Hematopoietic multipotent progenitor cell treated with erythropoietin and hydrocortisone succinate and interleukin-3 and kit ligand, for 4 days (in vitro differentiated cells): ENCODE results near the gene VIT.

Experiments
- DNase-seq: peaks from one replicate; pipeline ENCODE4 v3.0.0-alpha.2; 2015

VIT gene

DNA sequence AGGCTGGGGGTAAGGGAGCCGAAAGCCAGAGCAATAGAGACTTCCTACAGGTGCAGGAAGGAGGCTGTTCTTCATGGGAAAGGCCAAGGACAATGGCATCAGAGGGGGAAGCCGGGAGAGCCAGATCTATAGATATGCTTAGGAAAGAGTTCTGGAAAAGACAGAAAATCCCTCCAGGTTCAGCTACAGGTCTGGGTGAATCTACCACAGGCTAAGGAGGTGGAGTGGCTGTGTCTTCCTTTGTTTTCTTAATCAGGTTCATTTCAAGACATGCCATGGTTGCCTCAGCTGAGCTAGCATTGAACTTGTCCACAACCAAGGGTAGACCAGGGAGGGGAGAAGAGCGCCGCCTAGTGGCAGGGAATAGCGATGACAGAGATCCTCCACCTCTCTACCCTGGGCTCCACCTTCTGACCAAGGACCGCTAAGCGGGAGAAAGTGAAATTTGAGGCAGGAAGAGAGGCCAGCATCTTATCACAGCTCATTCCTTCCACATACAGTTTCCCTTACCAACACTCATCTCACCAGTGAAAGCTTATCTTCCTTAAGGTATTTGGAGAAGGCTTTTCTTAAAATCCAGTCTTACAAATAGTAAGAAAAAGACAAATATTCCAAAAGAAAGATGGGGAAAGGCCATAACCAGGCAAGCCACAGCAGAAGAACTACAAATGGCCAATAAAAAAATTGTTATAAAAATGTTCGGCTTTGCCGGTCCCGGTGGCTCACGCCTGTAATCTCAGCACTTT, 74.2 kb downstream of the VIT start:
- peak; percentile 70 for DNase-seq

DNA sequence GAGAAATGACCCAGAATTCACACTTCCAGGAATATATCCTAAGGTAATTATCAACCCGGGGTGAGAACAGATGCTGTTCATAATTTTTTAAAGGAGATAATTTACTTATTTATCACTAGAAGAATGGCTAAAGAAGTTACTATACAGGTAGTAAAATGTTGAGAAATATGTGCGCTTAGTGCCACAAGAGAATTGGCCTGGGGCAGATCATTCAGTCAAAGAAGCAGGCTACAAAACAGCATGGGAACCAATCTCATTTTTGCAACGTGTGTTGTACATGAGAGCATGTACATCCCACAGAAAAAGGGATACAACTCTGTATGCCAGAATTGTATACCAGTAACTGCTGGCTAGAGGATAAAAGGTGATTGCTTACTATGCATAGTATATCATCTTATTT, 75.2 kb downstream of the VIT start:
- DNase-seq, result no peak

DNA sequence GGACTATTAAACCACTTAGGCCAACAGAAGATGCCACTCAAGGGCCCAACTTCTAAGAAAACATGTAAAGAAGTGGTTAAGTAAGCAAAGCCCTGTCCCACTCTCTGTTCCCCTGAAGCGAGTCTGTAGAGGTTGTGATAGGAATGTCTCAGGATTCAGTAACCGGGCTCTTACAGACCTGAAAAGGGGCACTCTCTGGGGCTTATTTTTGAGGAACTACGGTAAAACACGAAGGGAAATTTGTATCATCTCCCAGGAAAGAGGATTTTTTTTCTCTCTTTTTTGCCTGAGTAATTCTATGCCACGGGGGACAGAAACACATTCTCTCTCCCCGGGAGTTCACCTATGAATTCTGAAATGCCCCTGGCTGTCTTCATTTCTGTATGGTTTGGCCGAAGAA, 77.4 kb downstream of the VIT start:
- no peak for DNase-seq

DNA sequence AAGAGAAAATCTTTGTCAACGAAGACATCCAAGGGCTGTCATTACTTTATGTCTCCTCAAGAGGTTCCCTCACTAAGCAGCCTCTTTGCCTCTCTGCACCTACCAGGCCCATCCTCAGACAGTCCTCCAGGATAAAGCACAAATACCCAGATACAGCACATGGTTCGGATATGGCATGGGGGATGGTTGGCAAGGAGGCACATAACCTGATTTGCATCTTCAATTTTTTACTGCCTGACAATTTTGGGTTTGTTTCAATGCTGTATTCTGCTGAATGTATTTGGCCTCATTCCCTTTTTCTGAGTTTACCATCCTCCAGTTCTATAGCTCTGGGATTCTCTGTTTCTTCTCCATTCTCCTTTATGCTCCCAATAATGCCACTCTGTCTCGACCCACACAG, 78.8 kb downstream of the VIT start:
- no peak for DNase-seq

DNA sequence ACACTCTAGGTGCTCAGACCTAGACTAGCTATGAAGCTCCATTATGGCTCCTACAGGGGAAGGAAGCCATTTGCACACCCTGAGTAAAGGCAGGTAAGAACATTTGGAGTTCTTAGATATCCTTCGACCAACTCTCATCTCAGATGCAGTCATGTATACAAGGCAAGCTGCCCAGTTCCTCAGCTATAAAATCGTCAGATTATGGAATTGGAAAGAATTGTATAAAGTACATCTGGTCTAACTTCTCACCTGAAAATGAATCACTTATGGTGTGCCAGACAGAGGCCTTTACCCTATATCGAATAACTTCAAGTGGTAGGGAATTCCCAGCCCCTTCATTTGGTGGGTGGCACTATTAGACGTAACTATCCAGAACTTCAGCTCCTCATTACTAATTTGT, 79.3 kb downstream of the VIT start:
- no peak for DNase-seq

DNA sequence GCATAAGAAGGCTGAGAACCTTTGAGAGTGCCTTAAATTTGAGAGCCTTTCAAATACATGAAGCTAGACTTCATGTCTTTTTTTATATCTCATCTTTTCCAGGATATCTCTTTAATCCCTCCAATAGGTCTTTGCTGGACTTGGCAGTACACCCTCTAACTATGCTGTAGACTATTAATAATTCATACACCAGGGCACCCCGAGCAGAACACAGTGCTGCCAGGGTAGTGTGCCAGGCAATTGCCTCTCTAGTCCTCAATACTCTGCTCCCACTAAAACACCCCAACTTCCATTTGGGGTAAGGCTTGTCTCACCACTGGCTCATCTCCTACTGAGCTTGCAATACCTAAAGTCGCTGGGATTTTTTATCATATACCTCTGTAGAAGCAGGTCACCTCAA, 80.8 kb downstream of the VIT start:
- no peak for DNase-seq

DNA sequence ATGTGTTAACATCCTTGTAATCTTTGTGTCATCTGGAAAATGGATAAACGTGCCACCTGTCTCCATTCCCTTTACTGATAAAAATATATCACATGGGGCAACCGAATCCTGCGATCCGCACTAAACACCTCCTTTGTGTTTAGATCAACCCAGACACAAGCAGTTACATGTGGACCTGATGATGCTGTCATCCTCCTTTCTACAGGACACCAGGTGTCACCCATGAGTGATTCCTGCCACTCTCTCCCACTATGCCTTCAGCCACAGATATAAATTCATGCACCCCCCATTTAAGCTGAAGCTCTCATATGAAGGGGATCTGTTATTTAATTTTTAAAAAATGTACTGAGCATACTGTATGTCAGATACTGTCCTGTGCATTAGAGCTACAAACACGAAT, 81.3 kb downstream of the VIT start:
- no peak for DNase-seq

DNA sequence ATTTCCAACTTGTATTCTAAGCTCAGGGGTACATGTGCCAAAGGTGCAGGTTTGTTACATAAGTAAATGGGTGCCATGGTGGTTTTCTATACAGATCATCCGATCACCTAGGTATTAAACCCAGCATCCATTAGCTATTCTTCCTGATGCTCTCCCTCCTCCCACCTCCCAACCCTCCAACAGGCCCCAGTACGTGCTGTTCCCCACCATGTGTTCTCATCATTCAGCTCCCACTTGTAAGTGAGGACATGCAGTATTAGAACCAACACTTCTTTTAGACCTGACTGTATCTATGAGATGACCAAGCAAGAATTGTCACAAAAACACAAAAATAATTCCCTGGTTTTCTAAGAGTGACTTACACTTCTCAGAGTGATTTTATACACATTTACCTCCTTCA, 83.0 kb downstream of the VIT start:
- no peak for DNase-seq

DNA sequence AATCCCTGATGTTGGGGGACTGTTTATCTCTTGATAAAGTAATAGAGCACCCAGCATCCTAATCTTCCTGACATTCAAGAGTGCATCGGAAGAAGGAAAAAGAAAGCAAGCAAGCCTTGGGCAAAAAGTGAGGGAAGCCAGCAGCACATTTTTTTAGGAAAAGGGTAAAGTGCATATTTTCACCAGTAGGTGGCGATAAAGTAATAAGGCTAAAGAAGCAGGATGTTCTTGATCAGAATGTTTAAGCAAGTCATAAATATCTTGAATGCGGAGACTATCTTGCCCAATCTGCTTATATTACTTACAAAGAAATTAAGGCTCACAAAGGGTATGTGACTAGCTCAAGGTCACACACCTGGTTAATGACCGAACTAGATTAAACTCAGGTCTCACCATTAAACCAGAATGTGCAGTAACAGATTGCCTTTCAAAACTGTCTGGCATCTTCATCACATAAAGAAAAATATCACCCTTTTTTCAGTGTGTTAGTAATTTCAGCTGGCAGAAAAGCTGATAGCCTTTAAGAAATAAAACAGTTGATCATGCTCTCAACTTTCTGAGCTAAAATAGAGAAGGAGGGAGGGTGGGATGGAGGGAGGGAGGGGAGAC, 83.8 kb downstream of the VIT start:
- DNase-seq, result peak; percentile 81

DNA sequence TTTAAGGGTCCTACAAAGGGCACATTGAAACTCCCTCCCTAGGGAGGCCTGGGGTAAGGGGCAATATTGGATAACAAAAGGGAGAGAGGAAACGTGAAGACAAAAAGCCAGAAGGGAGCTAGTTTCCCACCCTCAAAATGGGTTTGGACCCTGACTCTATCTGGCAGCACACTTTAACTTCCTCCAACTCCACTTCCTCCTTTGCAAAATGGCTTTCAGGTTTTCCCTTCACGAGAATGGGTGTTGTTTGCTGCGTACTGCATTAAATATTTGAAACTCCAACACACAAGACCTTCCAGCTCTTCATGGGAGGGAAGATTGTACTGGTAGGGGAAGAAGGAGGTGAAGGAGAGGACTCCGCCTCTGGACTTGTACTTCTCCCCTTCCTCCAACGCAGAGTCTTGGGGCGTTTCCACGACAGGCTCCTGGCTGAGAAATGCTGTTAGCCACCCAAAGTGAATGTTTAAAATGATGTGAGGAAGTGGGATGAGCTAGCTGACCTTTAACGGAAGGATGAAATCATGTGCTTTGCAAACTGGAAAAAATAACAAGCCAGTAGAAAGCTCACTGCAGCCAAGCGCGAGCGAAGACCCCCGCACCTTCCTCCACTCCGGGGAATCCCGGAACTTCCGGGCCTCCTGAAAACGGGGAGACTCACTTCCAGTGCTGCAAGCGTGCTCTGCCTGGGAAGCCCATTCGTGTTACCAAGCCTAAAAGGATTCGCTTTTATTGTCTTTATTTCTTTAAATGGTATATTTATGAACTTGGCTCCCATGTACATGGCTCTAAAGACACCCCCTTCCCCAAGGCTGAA, 85.6 kb downstream of the VIT start:
- no peak for DNase-seq

DNA sequence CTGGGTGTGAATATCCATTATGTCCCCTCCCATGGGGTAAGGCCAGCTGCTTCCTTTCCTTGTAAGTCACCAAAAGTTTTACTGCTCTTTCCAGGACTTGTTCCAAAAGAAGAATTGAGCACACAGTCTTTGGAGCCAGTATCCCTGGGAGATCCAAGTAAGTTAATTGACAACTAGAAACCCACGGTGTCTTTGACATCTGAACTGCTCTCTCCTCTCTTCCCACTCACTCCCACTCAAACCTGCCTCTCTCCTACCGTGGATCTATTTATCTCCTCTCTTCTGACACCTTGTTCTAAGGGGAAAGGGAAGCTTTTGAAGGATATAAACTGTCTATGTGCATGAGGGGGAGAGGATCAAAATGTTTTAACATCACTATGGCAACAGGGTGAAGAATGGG, 86.7 kb downstream of the VIT start:
- DNase-seq, result no peak

DNA sequence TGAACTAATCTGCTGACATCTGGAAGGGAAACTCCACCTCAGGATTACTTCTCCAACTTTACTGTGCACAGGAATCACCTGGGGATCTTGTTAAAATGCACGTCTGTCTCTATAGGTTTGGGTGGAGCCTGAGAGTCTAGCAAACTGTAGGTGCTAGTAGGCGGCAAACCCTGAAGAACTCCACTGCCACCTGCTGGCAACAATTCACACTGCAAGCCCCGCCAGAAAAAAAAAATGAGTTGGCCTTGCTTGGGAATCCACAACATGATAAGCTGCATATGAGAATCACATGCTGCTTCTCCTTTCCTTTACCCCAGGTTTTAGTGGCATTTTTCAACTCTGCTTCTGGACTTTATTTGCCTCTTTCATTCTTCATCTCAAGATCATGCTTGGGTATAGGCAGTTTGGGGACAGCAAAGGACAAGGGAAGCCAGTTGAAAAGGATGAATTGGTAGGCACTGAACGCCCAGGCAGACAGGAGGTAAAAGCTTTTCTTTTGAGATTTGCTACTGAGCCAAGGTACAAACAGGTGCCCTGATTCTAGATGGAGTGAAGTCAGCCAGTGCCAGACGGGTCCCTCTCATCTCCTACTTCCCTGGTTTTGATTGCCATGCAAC, 88.8 kb downstream of the VIT start:
- peak; percentile 82 for DNase-seq

DNA sequence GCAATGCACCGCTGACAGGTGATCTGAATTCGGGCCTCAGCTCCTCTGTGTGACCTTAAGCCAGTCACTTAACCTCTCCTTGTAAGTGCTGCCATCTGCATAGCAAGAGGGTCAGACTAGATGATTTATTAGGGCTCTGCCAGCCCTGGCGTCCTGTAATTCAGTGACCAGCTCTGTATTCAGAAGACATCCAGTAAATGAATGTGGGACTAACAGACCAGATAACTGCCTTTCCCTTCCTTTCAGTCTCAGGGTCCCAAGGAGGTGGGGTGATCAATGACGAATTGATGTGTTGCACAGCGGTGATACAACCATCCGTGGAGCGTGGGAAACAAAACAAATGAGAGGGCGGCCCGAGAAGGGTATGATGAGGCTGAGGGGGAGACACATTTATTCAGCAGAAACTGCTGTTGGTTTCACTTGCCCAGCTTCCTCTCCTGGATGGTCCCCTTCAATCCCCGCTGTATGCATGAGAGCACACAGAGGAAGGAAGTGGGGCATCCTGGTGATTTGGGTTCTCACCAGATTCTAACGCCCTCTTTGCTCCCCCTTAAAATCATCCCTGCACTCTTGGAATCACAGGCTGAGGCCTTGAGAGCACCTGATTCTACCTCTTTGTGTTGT, 92.8 kb downstream of the VIT start:
- DNase-seq, result peak; percentile 11

DNA sequence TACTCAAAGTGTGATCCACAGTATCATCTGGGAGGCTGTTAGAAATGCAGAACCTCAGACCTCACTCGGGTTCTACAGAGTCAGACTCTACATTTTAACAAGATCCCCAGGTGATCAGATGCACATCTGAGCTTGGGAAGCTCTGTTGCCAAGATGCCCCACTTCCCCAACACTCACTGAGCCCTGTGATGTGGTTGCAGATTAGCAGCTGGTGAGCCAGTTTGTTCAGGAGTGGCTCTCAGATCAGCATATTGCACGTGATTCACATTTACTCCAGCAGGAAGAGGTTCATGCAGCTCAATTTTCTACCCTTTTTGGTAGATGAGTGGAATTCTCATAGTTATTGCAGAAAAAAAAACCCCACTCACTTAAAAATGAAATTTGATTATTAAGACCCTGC, 96.4 kb downstream of the VIT start:
- DNase-seq, result peak; percentile 25

DNA sequence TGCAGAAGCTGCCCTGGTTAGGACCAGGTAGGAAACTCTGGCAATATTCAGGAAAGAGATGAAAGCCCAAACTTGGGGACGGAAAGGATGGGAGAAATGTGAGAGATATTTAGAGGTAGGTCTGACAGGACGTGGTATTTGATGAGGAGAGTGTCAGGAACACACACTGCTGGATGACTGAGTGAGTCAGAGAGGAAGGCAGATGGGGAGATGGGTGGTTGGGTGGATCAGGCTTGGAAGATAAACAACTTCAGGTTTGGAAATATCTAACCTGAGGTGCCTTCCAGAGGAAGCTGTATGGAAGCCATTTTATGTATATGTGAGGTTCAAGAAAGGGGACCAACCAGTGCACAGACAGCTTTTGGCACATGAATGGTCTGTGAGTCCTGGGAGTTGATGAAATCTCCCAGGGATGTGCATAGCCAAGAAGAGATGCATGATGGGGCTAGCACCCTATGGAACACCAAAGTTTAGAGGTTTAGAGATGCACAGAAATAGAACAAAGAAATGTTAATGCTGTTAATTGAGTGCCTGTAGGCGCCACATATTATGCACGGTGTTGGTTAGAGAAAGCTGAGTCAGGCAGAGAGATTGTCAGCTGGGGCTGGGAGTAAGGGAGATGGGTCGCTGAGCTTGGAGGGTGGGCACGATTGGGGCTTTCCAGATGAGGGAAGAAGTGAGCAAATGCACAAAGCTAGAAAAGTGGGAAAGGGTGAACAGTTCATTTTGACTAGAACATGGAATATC, 101.0 kb downstream of the VIT start:
- DNase-seq, result no peak

DNA sequence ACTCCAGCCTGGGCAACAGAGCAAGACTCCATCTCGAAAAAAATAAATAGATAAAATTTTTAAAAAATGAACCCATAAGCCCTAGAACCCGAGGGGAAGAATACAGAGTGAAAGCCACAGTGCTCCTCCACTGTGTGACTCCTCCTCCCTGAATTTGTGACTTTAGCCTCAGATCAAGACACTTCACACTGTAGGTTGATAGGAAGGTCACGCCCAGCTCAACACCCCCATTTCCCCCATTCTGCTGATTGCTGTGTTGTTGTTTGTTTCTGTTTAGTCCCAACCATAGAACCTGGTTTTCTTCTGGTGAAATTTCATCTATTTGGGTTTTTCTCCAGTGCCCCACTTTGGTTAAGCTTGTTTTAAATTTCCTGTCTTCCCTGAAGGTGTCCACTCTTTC, 102.2 kb downstream of the VIT start:
- no peak for DNase-seq

DNA sequence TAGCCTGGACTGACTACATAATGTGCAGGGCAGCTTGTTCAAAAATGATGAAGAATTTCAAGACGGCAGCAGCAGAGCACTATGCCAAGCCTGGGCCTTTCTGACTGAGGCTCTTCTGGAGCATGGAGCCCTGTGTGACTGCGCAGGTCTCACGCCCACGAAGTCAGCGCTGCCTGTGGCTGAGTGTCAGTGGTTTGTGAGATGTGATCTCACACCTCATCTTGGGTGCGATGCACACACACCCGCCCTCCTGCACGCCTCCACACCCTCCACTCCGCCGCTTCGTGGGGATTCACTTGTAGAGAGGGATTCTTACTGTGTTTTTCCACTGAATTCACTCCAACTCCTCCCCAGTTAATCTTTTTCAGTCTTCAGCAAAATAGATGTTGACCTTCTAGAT, 103.9 kb downstream of the VIT start:
- no peak for DNase-seq

DNA sequence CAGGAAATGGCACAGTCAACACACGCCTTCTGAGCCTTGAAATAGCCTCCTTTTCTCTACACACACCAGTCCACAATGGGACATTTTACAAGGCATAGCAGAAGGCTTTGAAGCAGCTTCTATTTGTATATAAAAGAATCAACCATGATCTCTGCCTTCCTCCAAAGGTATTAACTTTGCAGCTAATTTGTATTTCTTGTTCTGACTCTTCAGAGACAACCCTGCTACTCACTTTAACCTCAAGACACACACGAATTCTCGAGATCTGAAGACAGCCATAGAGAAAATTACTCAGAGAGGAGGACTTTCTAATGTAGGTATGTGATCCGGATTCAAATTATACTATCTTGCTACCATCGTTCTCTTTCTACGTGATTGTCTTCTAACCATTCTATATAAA, 104.6 kb downstream of the VIT start:
- DNase-seq, result no peak

DNA sequence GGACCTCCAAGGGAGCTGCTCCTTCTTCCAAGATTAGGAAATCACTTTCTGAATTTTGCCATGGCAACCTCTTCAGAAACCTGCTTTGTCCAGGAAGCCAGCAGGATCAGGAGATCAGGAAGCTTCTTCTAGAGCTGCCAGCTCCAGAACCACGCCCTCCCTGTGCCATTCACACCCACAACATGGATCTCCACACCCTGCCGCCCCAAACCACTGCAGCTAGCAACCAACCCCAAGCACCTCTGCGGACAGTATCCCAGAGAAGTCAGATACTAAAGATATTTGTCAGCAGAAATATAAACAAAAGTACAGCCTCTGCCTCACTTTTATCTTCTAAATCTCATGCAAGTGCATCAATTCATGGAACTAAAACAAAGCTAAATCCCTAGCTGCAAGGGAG, 106.4 kb downstream of the VIT start:
- no peak for DNase-seq

DNA sequence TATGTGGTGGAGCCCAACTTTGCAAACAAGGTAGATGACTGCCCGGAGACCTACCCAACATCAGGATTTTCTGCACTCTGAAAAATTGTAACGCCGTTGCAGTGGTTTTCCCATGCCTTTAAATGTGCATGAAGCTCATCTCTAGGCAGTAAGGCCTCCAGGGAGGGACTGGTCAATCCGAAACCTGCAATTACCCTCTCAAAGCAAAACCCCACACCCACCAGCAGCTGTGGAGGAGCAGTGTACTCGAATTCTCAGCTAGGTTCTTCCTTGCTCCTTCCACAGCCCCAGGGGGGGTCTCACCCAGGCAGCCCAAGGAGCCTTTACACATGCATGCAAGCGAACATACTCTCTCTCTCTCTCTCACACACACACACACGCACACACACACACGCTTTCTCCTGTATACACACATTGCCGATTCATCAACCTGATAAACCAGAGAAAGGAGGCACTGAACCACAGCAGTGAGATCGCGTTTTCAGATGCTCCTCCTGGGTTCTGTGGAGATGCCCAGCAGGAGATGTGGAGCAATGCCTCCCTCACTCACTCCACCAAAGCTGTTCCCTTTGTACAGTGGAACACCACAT, 109.2 kb downstream of the VIT start:
- peak; percentile 11 for DNase-seq

DNA sequence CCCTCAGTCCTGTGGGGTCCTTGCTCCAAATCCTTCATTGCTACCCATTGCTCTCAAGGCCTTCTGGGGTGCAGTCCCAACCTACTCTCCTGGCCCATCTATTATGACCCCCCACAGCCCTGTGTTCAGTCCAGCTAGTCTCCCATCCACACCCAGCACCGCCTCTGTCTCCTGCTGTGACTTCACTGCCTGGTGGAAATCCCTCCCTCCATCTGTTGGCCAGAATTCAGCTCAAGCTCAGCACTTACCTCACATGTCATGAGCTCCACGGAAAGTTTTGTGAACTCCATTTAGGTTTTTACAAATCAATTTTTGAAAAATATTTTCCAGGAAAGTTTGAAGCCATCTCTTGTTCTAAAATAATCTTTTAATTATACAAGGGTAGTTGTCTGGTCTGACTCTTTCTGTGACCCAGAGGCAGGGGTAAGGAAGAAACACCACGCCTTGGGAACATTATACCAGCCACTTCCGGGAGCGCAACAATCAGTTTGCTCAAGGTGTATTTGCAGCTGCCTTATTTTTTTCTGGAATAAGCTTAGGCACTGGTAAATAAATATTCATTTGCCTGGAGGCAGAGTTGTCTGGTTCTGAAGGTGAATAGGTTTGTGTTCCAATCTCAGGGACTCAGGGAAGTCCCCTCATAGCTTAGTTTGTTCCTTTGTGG, 110.8 kb downstream of the VIT start:
- no peak for DNase-seq
